NCI-H526 (cell line): ENCODE data around the gene STIM1.

Source experiments
- DNase-seq, 2 experiments: peaks; one replicate each; lab custom pipeline; 2025; lab: John Stamatoyannopoulos, UW

The STIM1 gene

GRCh38 chr11:3830730-3831129 lies 24.7 kb upstream of the STIM1 start:
- DNase-seq: no peak

- DNase-seq: peak in 1 of 2 experiments; percentile 87
Measured at GRCh38 chr11:3831378-3832239, 23.9 kb upstream of the STIM1 start.

- DNase-seq: no peak
Measured at GRCh38 chr11:3832816-3833215, 22.6 kb upstream of the STIM1 start.

- no peak for DNase-seq
Measured at GRCh38 chr11:3833449-3833848, 22.0 kb upstream of the STIM1 start.

- DNase-seq: no peak
Measured at GRCh38 chr11:3834349-3834663, 21.2 kb upstream of the STIM1 start.

- DNase-seq: no peak
Measured at GRCh38 chr11:3834664-3835461, 20.6 kb upstream of the STIM1 start.

GRCh38 chr11:3835751-3836150 lies 19.7 kb upstream of the STIM1 start:
- DNase-seq: no peak

- no peak for DNase-seq
Measured at GRCh38 chr11:3836903-3837302, 18.6 kb upstream of the STIM1 start.

- no peak for DNase-seq
Measured at GRCh38 chr11:3837793-3838192, 17.7 kb upstream of the STIM1 start.

GRCh38 chr11:3838504-3838903 lies 17.0 kb upstream of the STIM1 start:
- no peak for DNase-seq

GRCh38 chr11:3840004-3840869 lies 15.2 kb upstream of the STIM1 start:
- peak; percentile 27 to 94 for DNase-seq

- peak; percentile 64 to 94 for DNase-seq
Measured at GRCh38 chr11:3840870-3841425, 14.5 kb upstream of the STIM1 start, which contains the start of gene RHOG. TSS of gene RHOG (minus strand) at chr11:3840959. CDS start at chr11:3828138, 12,821 bp downstream.

- peak; percentile 74 to 94 for DNase-seq
Measured at GRCh38 chr11:3841426-3842350, 13.8 kb upstream of the STIM1 start.

GRCh38 chr11:3843326-3843725 lies 12.1 kb upstream of the STIM1 start:
- no peak for DNase-seq

GRCh38 chr11:3845246-3845645 lies 10.2 kb upstream of the STIM1 start:
- DNase-seq: no peak

- no peak for DNase-seq
Measured at GRCh38 chr11:3845670-3846069, 9.8 kb upstream of the STIM1 start.

- peak in 1 of 2 experiments; percentile 71 for DNase-seq
Measured at GRCh38 chr11:3849297-3849874, 6.1 kb upstream of the STIM1 start.

- DNase-seq: no peak
Measured at GRCh38 chr11:3853545-3853842, 2.0 kb upstream of the STIM1 start.

- DNase-seq: no peak
Measured at GRCh38 chr11:3853899-3854659, 1.4 kb upstream of the STIM1 start.

GRCh38 chr11:3854660-3854976 lies 846 bp upstream of the STIM1 start:
- no peak for DNase-seq
